GM23338 (cell line): ENCODE measurements around the gene ACTR8.

ENCODE experiments used
- CREB1 ChIP-seq: fragments of 250-450 bp; sonication (Bioruptor Pico); IDR thresholded peaks from 2 replicates; pipeline ENCODE4 v1.5.0; 2020; ENCODE audit warnings: low read depth, mild to moderate bottlenecking, moderate library complexity
- EZH2 ChIP-seq: fragments of 200-600 bp; sonication (generic); IDR thresholded peaks from one replicate; pipeline ENCODE4 v1.8.0; 2017; ENCODE audit warnings: antibody characterized with exemption, mild to moderate bottlenecking, low read depth; ENCODE audit not compliant: unreplicated experiment
- EZH2phosphoT487 ChIP-seq: fragments of 200-600 bp; sonication (generic); IDR thresholded peaks from one replicate; pipeline ENCODE4 v1.8.1; 2018; ENCODE audit warnings: antibody characterized with exemption; ENCODE audit not compliant: unreplicated experiment
- JUNB ChIP-seq: IDR thresholded peaks from one replicate; pipeline ENCODE4 v1.6.1; 2016; ENCODE audit warnings: antibody characterized with exemption; ENCODE audit not compliant: unreplicated experiment
- NANOG ChIP-seq: IDR thresholded peaks from 2 replicates; pipeline ENCODE4 v1.6.1; 2016; ENCODE audit warnings: antibody characterized with exemption, borderline replicate concordance
- POLR2AphosphoS5 ChIP-seq: IDR thresholded peaks from 2 replicates; pipeline ENCODE4 v1.6.1; 2016; ENCODE audit warnings: antibody characterized with exemption, low read depth
- STAT1 ChIP-seq: IDR thresholded peaks from one replicate; pipeline ENCODE4 v1.6.1; 2016; ENCODE audit warnings: antibody characterized with exemption; ENCODE audit not compliant: unreplicated experiment
- ZNF114 ChIP-seq: fragments of 250-450 bp; sonication (Bioruptor Pico); IDR thresholded peaks from 2 replicates; pipeline ENCODE4 v1.5.0; 2020; ENCODE audit warnings: mild to moderate bottlenecking, moderate library complexity
- ZNF331 ChIP-seq: fragments of 250-450 bp; sonication (Bioruptor Pico); IDR thresholded peaks from 2 replicates; pipeline ENCODE4 v1.5.0; 2020; ENCODE audit warnings: low read depth, mild to moderate bottlenecking, moderate library complexity
- TF ChIP-seq, protein P1 (sequence below), 2 experiments: fragments of 200-600 bp in 1 of 2; sonication (generic) in 1 of 2; conservative IDR thresholded peaks; 2 replicates each; pipeline versions ENCODE4 v1.5.1 to v1.6.1; 2016 to 2017; ENCODE audit warnings: antibody characterized with exemption in 2 of 2, low read depth in 2 of 2, mild to moderate bottlenecking in 2 of 2, moderate library complexity in 1 of 2
- TF ChIP-seq, protein P2 (sequence below): IDR thresholded peaks from one replicate; pipeline ENCODE4 v1.6.1; 2018; ENCODE audit warnings: antibody characterized with exemption; ENCODE audit not compliant: unreplicated experiment
- TF ChIP-seq, protein P3 (sequence below): IDR thresholded peaks from 2 replicates; pipeline ENCODE4 v1.6.1; 2016; ENCODE audit warnings: antibody characterized with exemption

DNA sequence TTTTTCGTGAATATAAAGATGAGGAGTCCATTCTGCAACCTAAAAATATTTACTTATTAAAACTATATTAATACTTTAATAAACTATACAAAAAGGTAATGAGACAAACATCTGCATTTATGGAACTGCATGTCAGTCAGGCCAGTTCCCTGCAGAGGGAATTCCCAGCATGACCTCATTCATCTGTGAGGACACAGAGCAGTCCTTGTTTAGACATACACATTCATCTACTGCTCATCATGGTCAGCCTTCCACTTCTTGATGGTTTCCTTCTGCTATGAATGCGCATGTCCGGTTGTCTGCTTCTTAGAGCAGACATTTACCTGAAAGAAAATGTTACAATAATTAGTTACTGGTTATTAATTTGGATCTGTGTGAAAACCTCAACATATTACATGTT lies 3.3 kb upstream of the ACTR8 start:
- TF ChIP-seq POLR2AphosphoS5 (no peak), NANOG (no peak), EZH2phosphoT487 (no peak), EZH2 (no peak), CREB1 (CRISPR knock-in tag) (no peak), JUNB (no peak), ZNF114 (CRISPR knock-in tag) (no peak), STAT1 (no peak), ZNF331 (no peak)
- TF ChIP-seq, protein P1, sequence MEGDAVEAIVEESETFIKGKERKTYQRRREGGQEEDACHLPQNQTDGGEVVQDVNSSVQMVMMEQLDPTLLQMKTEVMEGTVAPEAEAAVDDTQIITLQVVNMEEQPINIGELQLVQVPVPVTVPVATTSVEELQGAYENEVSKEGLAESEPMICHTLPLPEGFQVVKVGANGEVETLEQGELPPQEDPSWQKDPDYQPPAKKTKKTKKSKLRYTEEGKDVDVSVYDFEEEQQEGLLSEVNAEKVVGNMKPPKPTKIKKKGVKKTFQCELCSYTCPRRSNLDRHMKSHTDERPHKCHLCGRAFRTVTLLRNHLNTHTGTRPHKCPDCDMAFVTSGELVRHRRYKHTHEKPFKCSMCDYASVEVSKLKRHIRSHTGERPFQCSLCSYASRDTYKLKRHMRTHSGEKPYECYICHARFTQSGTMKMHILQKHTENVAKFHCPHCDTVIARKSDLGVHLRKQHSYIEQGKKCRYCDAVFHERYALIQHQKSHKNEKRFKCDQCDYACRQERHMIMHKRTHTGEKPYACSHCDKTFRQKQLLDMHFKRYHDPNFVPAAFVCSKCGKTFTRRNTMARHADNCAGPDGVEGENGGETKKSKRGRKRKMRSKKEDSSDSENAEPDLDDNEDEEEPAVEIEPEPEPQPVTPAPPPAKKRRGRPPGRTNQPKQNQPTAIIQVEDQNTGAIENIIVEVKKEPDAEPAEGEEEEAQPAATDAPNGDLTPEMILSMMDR (conservative IDR thresholded peaks at IDR 0.05; ENCODE audit: low read depth in 2 of 2), result no peak
- TF ChIP-seq, protein P2, sequence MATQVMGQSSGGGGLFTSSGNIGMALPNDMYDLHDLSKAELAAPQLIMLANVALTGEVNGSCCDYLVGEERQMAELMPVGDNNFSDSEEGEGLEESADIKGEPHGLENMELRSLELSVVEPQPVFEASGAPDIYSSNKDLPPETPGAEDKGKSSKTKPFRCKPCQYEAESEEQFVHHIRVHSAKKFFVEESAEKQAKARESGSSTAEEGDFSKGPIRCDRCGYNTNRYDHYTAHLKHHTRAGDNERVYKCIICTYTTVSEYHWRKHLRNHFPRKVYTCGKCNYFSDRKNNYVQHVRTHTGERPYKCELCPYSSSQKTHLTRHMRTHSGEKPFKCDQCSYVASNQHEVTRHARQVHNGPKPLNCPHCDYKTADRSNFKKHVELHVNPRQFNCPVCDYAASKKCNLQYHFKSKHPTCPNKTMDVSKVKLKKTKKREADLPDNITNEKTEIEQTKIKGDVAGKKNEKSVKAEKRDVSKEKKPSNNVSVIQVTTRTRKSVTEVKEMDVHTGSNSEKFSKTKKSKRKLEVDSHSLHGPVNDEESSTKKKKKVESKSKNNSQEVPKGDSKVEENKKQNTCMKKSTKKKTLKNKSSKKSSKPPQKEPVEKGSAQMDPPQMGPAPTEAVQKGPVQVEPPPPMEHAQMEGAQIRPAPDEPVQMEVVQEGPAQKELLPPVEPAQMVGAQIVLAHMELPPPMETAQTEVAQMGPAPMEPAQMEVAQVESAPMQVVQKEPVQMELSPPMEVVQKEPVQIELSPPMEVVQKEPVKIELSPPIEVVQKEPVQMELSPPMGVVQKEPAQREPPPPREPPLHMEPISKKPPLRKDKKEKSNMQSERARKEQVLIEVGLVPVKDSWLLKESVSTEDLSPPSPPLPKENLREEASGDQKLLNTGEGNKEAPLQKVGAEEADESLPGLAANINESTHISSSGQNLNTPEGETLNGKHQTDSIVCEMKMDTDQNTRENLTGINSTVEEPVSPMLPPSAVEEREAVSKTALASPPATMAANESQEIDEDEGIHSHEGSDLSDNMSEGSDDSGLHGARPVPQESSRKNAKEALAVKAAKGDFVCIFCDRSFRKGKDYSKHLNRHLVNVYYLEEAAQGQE, result no peak
- TF ChIP-seq, protein P3, sequence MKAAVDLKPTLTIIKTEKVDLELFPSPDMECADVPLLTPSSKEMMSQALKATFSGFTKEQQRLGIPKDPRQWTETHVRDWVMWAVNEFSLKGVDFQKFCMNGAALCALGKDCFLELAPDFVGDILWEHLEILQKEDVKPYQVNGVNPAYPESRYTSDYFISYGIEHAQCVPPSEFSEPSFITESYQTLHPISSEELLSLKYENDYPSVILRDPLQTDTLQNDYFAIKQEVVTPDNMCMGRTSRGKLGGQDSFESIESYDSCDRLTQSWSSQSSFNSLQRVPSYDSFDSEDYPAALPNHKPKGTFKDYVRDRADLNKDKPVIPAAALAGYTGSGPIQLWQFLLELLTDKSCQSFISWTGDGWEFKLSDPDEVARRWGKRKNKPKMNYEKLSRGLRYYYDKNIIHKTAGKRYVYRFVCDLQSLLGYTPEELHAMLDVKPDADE, result no peak
